UCSD-AML1 (cell line): Measurements from ENCODE around the gene ALAS1.
A peak's percentile ranks its signal among the peaks of the same experiment; 100 is the strongest.

Experiments used
- DNase-seq: peaks from one replicate; lab custom pipeline; 2025; ENCODE audit not compliant: unreplicated experiment; lab: John Stamatoyannopoulos, UW

Gene ALAS1

DNA sequence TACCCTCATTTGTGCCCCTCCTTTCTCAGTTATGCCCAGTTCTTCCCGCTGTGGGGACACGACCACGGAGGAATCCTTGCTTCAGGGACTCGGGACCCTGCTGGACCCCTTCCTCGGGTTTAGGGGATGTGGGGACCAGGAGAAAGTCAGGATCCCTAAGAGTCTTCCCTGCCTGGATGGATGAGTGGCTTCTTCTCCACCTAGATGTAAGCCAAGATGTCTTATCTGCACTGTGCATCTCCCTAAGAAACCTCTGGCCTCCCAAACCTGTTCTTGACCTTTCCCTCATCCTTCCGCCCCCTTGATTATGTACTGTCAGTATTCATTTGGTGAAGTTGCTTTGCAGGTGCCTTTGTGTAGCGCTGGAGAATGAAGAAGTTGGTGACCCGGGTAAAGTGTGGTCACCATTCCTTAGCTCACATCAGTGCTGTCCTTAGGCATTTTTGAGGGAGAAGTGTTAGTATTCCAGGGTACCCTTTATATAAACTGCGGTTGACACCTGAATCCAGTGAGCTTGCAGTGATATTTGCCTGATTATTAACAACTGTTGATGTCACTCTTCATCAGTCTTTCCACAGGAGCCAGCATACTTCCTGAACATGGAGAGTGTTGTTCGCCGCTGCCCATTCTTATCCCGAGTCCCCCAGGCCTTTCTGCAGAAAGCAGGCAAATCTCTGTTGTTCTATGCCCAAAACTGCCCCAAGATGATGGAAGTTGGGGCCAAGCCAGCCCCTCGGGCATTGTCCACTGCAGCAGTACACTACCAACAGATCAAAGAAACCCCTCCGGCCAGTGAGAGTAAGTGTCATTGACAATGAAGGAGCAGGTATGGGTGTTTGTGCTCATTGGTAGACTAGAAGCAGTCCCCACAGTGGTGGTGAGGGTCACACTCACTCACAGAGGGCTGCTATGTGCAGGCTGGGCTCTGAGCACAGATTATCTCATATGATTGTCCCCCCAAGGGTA is 966 bp downstream of the ALAS1 start:
- DNase-seq = no peak

DNA sequence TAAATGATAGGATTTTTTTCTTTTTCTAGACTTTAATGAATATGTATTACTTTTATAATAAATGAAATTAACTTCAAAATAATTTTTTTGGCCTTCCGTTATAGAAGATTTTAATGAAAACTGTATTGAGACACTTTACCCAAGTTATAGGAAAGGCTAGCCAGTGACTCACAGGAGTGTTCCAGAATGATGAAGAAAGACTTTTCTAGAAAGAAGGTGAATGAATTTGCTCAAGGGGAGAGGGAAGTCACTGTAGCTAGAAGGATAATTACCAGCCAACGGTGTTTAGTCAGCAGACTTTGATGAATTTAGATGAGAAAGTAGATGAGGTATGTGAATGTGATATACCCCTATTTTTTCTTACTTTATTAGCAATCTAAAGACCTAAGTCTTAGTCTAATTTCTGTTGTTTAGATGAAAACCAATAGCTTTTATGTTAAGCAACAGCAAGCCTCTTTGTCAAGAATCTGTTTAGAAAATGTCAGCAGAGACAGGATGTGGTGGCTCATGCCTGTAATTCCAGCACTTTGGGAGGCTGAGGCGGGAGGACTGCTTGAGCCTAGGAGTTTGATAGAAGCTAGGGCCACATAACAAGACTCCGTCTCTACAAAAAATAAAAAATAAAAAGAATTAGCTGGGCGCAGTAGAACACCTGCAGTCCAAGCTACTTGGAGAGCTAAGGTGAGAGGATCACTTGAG is 3.2 kb downstream of the ALAS1 start:
- no peak for DNase-seq

GRCh38 chr3:52202384-52203077 is 4.6 kb downstream of the ALAS1 start:
- DNase-seq = no peak

GRCh38 chr3:52203701-52204100 is 5.7 kb downstream of the ALAS1 start:
- no peak for DNase-seq

DNA sequence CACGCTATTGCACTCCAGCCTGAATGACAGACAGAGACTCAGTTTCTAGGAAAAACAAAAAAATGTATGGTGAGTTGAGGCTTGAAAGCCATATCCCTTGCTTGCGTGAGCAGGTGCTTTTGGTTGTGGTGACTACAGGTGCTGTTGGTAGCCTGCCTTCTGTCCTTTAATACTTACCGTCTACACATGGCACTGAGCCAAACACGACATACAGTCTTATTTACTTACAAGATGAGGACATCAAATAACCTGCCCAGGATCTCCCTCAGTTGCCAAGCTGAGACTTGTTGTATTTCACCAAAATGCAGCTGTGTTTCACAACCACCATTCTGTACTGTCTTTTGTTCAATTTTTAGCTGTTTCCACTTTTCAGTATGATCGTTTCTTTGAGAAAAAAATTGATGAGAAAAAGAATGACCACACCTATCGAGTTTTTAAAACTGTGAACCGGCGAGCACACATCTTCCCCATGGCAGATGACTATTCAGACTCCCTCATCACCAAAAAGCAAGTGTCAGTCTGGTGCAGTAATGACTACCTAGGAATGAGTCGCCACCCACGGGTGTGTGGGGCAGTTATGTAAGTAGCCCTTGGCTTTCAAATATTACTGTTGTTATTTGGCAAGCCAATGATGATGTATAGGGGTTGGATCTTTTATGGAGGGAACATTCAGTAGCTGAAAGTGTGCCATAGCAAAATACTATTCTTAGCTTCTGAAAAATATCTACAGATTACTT is 6.5 kb downstream of the ALAS1 start:
- no peak for DNase-seq

- no peak for DNase-seq
Measured at GRCh38 chr3:52205727-52206372, 7.9 kb downstream of the ALAS1 start.

GRCh38 chr3:52208556-52208955 is 10.6 kb downstream of the ALAS1 start:
- no peak for DNase-seq

DNA sequence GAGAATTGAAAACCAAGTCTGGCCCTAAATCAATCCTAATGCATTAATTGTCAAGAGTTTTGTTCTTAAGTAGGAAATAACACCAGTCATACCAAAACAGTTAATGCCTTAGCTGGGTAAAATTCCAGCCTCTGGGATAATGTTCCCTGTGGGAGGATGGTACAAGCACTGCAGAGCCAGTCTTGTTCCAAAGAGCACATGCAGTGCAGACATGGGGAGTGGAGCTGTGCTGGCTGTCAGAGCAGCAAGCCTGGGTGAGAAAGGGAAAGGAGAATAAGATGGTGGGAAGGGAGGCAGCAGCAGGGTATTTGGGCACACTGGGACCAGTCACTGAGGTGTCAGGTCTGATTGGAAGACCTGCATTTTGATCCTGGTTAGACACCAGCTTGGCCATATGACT is 12.1 kb downstream of the ALAS1 start:
- DNase-seq = no peak

GRCh38 chr3:52210550-52211046 is 12.6 kb downstream of the ALAS1 start:
- no peak for DNase-seq

DNA sequence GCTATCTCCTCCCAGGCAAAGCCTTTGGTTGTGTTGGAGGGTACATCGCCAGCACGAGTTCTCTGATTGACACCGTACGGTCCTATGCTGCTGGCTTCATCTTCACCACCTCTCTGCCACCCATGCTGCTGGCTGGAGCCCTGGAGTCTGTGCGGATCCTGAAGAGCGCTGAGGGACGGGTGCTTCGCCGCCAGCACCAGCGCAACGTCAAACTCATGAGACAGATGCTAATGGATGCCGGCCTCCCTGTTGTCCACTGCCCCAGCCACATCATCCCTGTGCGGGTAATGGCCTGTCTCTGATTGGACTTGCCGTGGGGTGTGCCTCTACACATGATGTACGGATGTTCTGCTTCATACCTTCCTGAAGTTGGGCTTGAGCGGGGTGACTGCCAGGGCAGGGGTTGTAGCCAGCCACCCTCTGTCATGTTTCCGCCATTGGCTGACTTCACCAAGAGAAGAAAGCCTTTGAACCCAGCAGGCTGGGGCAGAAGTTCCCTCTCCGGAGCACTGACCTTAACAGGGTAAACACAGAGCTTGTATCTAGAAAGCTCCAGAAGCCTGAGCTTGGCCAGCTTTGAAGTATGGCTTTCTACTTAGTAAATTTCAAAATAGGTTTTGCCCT is 13.4 kb downstream of the ALAS1 start:
- DNase-seq = no peak

DNA sequence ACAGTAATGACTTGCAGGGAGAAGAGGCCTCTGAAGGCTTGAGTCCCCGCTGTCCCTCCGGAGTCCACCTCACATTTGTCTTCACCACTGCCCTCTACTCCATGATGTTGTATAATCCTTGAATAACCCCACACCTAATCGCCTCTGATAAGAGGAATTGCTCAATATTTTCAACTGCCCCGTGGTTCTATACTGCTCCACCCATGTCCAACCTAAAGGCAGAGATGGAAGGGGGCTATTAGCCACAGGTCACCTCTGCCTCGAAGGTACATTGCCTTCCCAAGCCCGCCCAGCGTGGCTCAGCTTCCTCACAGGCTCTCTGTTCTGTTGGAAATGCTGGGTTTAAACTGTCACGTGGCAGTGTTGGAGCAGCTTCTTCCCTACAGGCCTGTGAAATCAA is 15.0 kb downstream of the ALAS1 start:
- DNase-seq = no peak

- no peak for DNase-seq
Measured at GRCh38 chr3:52213901-52214300, 15.9 kb downstream of the ALAS1 start.

DNA sequence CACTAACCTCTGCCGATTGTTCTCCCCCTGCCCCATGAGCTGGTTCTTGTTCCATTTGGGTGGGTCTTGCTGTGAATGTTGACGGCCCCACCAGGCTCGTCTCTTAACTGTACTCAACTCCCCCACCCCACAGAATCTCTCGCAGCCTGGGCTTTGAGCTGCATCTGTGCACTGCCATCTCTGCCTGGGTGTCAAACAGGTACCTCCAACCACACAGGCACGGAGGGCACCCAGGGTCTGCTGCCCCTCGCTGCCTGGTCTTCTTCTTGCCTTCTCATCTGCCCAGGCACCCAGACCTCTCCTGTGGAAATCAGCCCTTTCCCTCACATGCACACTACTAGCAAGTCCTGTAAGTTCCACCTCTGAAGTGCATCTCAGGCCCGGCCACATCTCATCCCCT is 17.4 kb downstream of the ALAS1 start:
- DNase-seq = no peak

DNA sequence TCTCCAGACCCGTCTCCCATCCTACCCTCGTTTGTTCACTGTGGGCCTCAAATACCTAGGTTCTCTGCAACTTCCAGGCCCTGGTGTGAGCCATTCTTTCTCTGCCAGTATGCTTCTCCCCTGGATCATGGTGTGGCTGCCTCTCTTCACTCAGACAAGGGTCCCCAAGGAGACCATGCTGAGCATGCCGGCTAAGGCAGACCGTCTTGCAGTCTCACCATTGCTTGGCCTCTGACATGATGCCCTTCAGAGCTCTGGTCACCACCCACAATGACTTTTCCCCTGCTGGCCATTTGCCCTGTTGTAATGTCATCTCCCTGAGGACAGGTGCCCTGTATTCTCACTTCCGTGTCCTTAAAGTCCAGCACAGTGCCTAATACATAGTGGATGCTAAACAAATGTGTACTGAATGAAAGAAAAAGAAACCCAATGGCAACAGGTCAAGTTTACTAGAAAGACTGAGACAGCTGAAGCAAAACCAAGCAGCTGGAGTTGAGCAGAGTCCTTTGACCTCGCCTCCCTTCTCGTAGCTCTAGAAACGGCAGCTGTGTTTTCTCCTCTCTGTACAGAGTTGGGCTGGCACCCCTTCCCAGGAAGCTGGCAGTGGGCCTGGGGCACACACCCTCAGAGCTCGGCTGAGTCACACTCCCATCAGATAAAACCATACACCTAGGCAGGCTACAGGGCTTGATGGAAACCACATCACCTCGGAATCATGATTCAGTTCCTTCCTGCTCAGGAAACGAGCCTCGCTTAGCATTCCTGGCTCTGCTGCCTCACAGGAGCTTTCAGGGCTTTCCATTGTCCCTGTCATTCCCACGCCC is 18.8 kb downstream of the ALAS1 start:
- DNase-seq = peak; percentile 57

- no peak for DNase-seq
Measured at GRCh38 chr3:52217409-52217805, 19.4 kb downstream of the ALAS1 start.

DNA sequence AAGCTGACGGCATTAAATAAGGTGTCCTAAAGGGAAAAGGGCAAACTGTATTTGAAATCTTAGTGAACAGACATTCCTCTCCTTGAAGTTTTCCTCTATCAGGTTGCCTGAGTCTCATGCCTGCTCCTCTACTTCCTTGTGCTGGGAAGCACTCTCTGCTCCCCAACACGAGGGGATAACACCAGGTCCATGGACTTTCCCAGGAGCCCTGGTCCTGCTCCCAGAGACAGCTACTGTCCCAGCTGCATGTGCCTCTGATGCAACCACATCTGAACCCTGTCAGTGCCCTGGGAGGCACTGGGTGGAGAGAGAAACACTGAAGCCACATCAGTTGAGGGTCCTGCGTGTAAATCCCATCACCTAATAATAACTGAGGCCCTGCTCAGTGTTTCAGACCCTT is 20.1 kb downstream of the ALAS1 start:
- no peak for DNase-seq

GRCh38 chr3:52218454-52218853 is 20.5 kb downstream of the ALAS1 start:
- DNase-seq = no peak

DNA sequence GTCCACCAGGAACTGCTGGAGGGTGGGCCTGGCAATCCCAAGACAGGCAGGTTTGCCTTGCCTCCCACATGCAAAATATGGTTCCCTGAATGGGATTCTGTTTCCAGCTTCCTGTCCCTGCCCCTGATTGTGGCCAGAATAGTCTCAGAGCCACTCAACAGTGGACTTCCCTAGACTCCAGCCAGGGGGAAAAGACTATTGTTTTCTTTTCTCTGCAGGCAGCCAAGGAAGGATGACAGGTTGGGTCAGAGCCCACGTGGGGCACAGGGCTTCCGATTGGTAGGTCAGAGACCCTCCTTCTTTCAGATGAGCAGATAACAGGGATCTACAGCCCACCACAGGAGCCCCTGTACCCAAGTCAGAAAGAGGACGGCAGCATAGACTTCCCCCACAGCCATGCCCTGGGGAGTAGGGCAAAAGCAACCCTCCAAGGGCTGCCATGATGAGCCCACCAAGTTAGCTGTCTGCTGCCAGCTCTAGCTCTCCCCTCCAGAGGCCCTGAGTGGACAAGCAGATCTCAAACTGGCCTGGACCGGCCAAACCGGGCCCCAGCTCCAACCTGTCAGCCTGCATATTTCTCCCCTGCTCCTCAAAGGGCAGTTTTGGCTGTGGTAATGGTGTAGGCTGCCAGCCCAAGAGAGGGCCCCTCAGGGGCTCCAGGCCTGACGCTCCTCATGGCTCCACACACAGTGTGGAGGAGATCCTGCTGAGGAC is 21.1 kb downstream of the ALAS1 start:
- DNase-seq = no peak
